PC-3 (cell line): Measurements from ENCODE around the gene FAM13A. TPM values are rescaled to one million over a fixed set of nuclear protein-coding genes. Genes with fewer than 3 reads are reported as not detected.

Experiments used
- ATAC-seq: fragments of 200-7000 bp; cut with Tn5 transposase; 2 replicates; pipeline ENCODE4 v1.9.1; 2020; ENCODE audit warnings: mild to moderate bottlenecking, moderate library complexity
- BruUV-seq: library from RNA; stranded (reverse); fragments of 400-500 nt; replicated peaks from 2 replicates; lab custom pipeline; 2021; lab: Mats Ljungman, UMichigan
- CTCF ChIA-PET: fragments of 300-600 bp; sonication (Branson Sonifier 250); formaldehyde crosslinking; loops from one replicate; lab custom pipeline; 2022; ENCODE audit warnings: antibody characterized with exemption; lab: Charles Lee
- POLR2A ChIA-PET: fragments of 300-600 bp; sonication (Branson Sonifier 250); formaldehyde crosslinking; loops from one replicate; lab custom pipeline; 2022; ENCODE audit warnings: antibody characterized with exemption; ENCODE audit not compliant: unreplicated experiment; lab: Charles Lee
- DNase-seq: peaks from one replicate; pipeline ENCODE4 v3.0.0-alpha.2; 2015
- H2AFZ ChIP-seq: fragments of 300-600 bp; sonication (generic); 2 replicates; pipeline ENCODE4 v1.6.0; 2016; ENCODE audit warnings: antibody characterized with exemption, low read length
- H3F3A ChIP-seq: fragments of 300-600 bp; sonication (generic); one replicate; pipeline ENCODE4 v1.6.0; 2017; ENCODE audit warnings: antibody characterized with exemption, low read length, control low read depth, mild to moderate bottlenecking; ENCODE audit not compliant: unreplicated experiment
- H3K27ac ChIP-seq: fragments of 300-600 bp; sonication (generic); 2 replicates; pipeline ENCODE4 v1.5.1; 2016; ENCODE audit warnings: mild to moderate bottlenecking, low read length
- H3K27me3 ChIP-seq: fragments of 300-600 bp; sonication (generic); 2 replicates; pipeline ENCODE4 v1.6.1; 2016; ENCODE audit warnings: low read length, mixed read lengths
- H3K36me3 ChIP-seq: fragments of 300-600 bp; sonication (generic); 2 replicates; pipeline ENCODE4 v1.6.1; 2016; ENCODE audit warnings: low read depth, mixed run types, low read length, mixed read lengths
- H3K4me1 ChIP-seq: fragments of 300-600 bp; sonication (generic); 2 replicates; pipeline ENCODE4 v1.5.1; 2016; ENCODE audit warnings: low read length; ENCODE audit not compliant: insufficient read depth
- H3K4me2 ChIP-seq: fragments of 300-600 bp; sonication (generic); 2 replicates; pipeline ENCODE4 v1.6.0; 2016; ENCODE audit warnings: low read length
- H3K4me3 ChIP-seq: fragments of 300-600 bp; sonication (generic); 2 replicates; pipeline ENCODE4 v1.5.1; 2016; ENCODE audit warnings: mild to moderate bottlenecking, low read length, mixed read lengths
- H3K79me2 ChIP-seq: fragments of 300-600 bp; sonication (generic); 2 replicates; pipeline ENCODE4 v1.6.1; 2017; ENCODE audit warnings: low read length, mixed read lengths
- H3K9ac ChIP-seq: fragments of 300-600 bp; sonication (generic); 2 replicates; pipeline ENCODE4 v1.6.0; 2016; ENCODE audit warnings: mild to moderate bottlenecking, low read length
- H3K9me2 ChIP-seq: fragments of 300-600 bp; sonication (generic); replicated peaks from 2 replicates; pipeline ENCODE4 v1.6.1; 2016; ENCODE audit warnings: mixed run types, low read length, mixed read lengths
- H3K9me3 ChIP-seq: fragments of 300-600 bp; sonication (generic); 2 replicates; pipeline ENCODE4 v1.6.1; 2016; ENCODE audit warnings: low read length, mixed read lengths
- H4K20me1 ChIP-seq: fragments of 300-600 bp; sonication (generic); 2 replicates; pipeline ENCODE4 v1.6.1; 2016; ENCODE audit warnings: low read length, mixed read lengths
- EZH2 ChIP-seq: fragments of 300-600 bp; sonication (generic); IDR thresholded peaks from one replicate; pipeline ENCODE4 v1.6.1; 2017; ENCODE audit warnings: antibody characterized with exemption, mild to moderate bottlenecking, low read length; ENCODE audit not compliant: unreplicated experiment
- EZH2phosphoT487 ChIP-seq: fragments of 300-600 bp; sonication (generic); IDR thresholded peaks from 2 replicates; pipeline ENCODE4 v1.6.1; 2018; ENCODE audit warnings: mild to moderate bottlenecking, antibody characterized with exemption, low read length, borderline replicate concordance
- intact Hi-C: fragments of 100-400 bp; cut with micrococcal nuclease; formaldehyde crosslinking; loops from 2 replicates; pipeline ENCODE4 v1.9.0; 2023
- total RNA-seq: library from RNA; depleted of rRNA; stranded (reverse); fragments of >200 nt; gene quantifications from 2 replicates; pipeline ENCODE4 v1.2.3, GENCODE V29; 2014
- TF ChIP-seq, protein P1 (sequence below): fragments of 300-600 bp; sonication (generic); conservative IDR thresholded peaks from 2 replicates; pipeline ENCODE4 v1.5.1; 2017; ENCODE audit warnings: antibody characterized with exemption, low read depth, mild to moderate bottlenecking, low read length

FAM13A gene
- total RNA-seq, 1 experiment from 2014 or later, result 8.6 TPM

DNA sequence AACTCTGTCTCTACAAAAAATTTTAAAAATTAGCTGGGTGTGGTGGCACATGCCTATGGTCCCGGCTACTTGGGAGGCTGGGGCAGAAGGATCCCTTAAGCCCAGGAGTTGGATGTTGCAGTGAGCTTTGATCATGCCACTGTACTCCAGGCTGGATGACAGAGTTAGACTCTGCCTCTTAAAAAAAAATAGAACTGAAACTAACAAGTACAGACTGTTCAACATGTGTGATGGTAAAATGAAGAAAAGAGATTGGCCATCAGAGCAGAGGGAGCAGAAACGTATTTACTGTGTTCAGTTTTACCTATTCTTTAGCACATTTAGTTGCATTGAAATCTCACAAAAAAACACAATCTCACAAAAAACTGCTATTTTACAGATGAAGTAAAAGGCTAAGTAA lies 281.5 kb downstream of the FAM13A start:
- intact Hi-C loops, result no loop called here
- Histone ChIP-seq H4K20me1 (no peaks in the 10 kb centered on the region), H3K9me2 (no peaks in the 10 kb centered on the region), H3K27me3 (no peaks in the 10 kb centered on the region), H3K9me3 (no peaks in the 10 kb centered on the region), H3K9ac (no peak overlapping the region), H3K79me2 (no peaks in the 10 kb centered on the region), H2AFZ (no peak overlapping the region), H3F3A (no peaks in the 10 kb centered on the region), H3K27ac (no peak overlapping the region), H3K4me1 (peaks cover 31% of the 10 kb centered on the region), H3K4me2 (no peak overlapping the region), H3K36me3 (no peaks in the 10 kb centered on the region), H3K4me3 (no peak overlapping the region)
- CTCF ChIA-PET, result no interaction called here
- BruUV-seq, result no TSS peak
- no peak for TF ChIP-seq EZH2phosphoT487
- TF ChIP-seq, protein P1, sequence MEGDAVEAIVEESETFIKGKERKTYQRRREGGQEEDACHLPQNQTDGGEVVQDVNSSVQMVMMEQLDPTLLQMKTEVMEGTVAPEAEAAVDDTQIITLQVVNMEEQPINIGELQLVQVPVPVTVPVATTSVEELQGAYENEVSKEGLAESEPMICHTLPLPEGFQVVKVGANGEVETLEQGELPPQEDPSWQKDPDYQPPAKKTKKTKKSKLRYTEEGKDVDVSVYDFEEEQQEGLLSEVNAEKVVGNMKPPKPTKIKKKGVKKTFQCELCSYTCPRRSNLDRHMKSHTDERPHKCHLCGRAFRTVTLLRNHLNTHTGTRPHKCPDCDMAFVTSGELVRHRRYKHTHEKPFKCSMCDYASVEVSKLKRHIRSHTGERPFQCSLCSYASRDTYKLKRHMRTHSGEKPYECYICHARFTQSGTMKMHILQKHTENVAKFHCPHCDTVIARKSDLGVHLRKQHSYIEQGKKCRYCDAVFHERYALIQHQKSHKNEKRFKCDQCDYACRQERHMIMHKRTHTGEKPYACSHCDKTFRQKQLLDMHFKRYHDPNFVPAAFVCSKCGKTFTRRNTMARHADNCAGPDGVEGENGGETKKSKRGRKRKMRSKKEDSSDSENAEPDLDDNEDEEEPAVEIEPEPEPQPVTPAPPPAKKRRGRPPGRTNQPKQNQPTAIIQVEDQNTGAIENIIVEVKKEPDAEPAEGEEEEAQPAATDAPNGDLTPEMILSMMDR, result no peak
- TF ChIP-seq EZH2, result no peak
- ATAC-seq, result no peak
- POLR2A ChIA-PET, result no interaction called here
- no peak for DNase-seq

DNA sequence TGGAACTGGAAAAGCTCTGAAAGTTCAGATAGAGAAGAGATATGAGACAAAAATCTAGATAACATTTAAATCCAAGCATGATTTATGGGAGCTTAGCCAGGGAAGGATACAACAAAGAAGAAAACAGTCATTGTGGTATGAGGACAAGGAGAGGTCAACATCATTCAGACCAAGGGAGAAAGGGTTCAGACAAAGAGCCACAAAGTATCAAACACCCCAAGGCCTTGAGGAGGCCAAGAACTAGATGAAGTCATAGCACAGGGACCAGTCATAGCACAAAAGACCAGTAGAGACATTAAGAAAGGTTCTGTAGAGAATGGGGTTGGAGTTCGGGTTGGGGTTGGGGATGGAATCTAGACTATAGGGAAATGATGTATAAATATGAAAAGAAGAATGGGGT lies 282.0 kb downstream of the FAM13A start:
- Histone ChIP-seq H3K9ac (no peak overlapping the region), H3K27me3 (no peaks in the 10 kb centered on the region), H3K36me3 (no peaks in the 10 kb centered on the region), H3F3A (no peaks in the 10 kb centered on the region), H3K4me3 (no peak overlapping the region), H3K27ac (no peak overlapping the region), H3K9me3 (no peaks in the 10 kb centered on the region), H3K9me2 (no peaks in the 10 kb centered on the region), H4K20me1 (no peaks in the 10 kb centered on the region), H3K4me1 (peaks cover 26% of the 10 kb centered on the region), H3K79me2 (no peaks in the 10 kb centered on the region), H3K4me2 (no peak overlapping the region), H2AFZ (no peak overlapping the region)
- ChIA-PET POLR2A (no interaction called here), CTCF (no interaction called here)
- ATAC-seq (no peak), DNase-seq (no peak)
- intact Hi-C loops, result no loop called here
- TF ChIP-seq EZH2 (no peak), EZH2phosphoT487 (no peak)
- TF ChIP-seq, protein P1, result no peak
- BruUV-seq, result no TSS peak

DNA sequence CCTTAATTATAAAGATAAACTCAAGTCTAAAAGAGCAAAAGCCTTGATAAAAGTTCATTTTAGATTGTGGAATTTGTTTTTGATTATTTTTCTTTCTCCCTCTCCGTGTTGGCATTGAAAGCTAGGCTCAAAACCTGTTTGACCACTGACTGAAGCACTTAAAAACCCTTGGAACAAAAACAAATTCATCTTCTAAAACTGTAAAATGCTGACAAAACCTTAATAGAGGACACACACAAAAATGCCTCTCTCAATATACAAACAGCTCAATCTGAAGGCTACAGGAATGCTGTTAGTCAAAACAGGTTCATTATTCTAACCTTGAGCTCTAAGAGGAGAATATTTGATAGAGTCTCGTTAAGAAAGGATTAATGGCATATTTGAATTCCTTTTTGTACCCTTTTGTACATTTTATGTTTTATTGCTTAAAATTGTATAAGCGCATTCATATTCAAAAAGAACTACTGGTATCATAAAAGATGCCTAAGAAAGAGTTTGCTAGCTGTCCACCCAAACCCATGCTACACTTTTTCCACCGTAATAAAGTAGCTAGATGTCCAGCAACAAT lies 285.0 kb downstream of the FAM13A start:
- no TSS peak for BruUV-seq
- peak; percentile 25 for DNase-seq
- no peaks in the 10 kb centered on the region for H3K36me3 ChIP-seq
- H3K27ac ChIP-seq, result no peak overlapping the region
- no peak for ATAC-seq
- H3K9ac ChIP-seq, result no peak overlapping the region
- no peak overlapping the region for H3K4me2 ChIP-seq
- no peaks in the 10 kb centered on the region for H3K9me3 ChIP-seq
- H3K4me1 ChIP-seq, result 0 out of 2 replicates have a peak, but pooled peaks cover 12% of the 10 kb centered on the region
- ChIA-PET CTCF (no interaction called here), POLR2A (no interaction called here)
- H2AFZ ChIP-seq, result no peak overlapping the region
- TF ChIP-seq EZH2phosphoT487, result no peak
- no peak for TF ChIP-seq EZH2
- TF ChIP-seq, protein P1, result no peak
- H3F3A ChIP-seq, result no peaks in the 10 kb centered on the region
- intact Hi-C loops, result no loop called here
- no peaks in the 10 kb centered on the region for H4K20me1 ChIP-seq
- H3K79me2 ChIP-seq, result no peaks in the 10 kb centered on the region
- H3K9me2 ChIP-seq, result no peaks in the 10 kb centered on the region
- no peaks in the 10 kb centered on the region for H3K27me3 ChIP-seq
- H3K4me3 ChIP-seq, result no peak overlapping the region
